ENCODE measurements around the gene TIMM9. TPM values are rescaled to one million over a fixed set of nuclear protein-coding genes. Genes with fewer than 3 reads are reported as not detected.

TIMM9 gene
- polyA plus RNA-seq, 1 of the 3 experiments (the other 2 are of a cell fraction), result 17.9 TPM

DNA sequence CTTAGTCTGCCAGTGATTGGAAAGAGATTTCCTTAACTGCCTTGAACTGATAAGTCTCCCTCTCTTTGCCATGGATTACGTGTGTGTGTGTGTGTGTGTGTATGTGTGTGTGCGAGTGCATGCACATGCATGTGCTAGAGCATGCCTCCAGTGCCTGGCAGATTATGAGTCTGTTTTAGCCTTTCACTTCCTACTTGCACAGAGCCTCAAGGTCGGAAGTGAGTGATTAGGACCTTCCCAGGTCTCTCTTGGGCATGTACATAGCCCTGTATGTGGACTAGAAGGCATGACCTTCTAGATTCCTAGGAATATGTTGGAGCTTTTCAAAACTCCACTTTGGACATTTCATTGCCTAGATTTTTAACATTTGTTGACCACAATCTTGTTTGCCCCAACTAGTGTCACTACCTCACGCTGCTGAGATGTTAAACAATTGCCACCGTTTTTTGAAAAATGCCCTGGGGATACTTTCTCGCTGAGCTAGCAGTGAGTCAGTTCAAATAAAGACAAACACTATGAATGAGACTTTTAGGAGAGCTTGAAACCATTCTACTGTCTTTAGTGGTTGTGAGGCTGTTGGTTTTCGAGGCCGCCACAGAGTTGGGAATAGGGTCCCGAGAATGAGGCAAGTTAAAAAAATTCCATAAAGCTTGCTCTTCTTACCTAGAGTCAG lies 28.4 kb upstream of the TIMM9 start:
- Histone ChIP-seq H3F3A (replicated peaks; ENCODE audit: insufficient read depth) (peaks cover 3% of the 10 kb centered on the region), H3K4me2 (no peak overlapping the region), H3K4me1 (ENCODE audit: control insufficient read depth in 1 of 2, insufficient read depth in 2 of 2, low read depth in 1 of 2, low read length in 1 of 2) (no peaks in the 10 kb centered on the region), H3K9ac (no peak overlapping the region), H3K27me3 (ENCODE audit: insufficient read depth) (no peaks in the 10 kb centered on the region), H2AFZ (ENCODE audit: low read depth) (no peak overlapping the region), H3K27ac (ENCODE audit: low read depth in 2 of 2, low read length in 1 of 2) (no peak overlapping the region), H3K4me3 (ENCODE audit: low read depth in 2 of 2, low read length in 1 of 2) (no peak overlapping the region), H4K20me1 (ENCODE audit: insufficient read depth) (no peaks in the 10 kb centered on the region), H3K79me2 (ENCODE audit: insufficient read depth) (no peaks in the 10 kb centered on the region), H3K9me2 (no peaks in the 10 kb centered on the region), H3K36me3 (replicated peaks in 1 of 2; ENCODE audit: control insufficient read depth in 1 of 2, insufficient read depth in 2 of 2, low read length in 1 of 2) (peaks cover 51 to 55% of the 10 kb centered on the region in 2 experiments), H3K9me3 (no peaks in the 10 kb centered on the region)
- TF ChIP-seq YY1 (IDR thresholded peaks at IDR 0.05; ENCODE audit: low read depth) (no peak), TAF1 (IDR thresholded peaks at IDR 0.05; ENCODE audit: borderline replicate concordance, low read depth, low read length) (no peak), NFIC (IDR thresholded peaks at IDR 0.05; ENCODE audit: borderline replicate concordance) (no peak), RXRA (IDR thresholded peaks at IDR 0.05; ENCODE audit: borderline replicate concordance, low read depth) (no peak), GABPA (IDR thresholded peaks at IDR 0.05; ENCODE audit: low read depth) (no peak), CHD2 (IDR thresholded peaks at IDR 0.05; ENCODE audit: low read length, partially characterized antibody) (no peak), MXI1 (IDR thresholded peaks at IDR 0.05; ENCODE audit: low read depth, low read length) (no peak), RAD21 (IDR thresholded peaks at IDR 0.05; ENCODE audit: low read length) (no peak)
- TF ChIP-seq, protein P1, sequence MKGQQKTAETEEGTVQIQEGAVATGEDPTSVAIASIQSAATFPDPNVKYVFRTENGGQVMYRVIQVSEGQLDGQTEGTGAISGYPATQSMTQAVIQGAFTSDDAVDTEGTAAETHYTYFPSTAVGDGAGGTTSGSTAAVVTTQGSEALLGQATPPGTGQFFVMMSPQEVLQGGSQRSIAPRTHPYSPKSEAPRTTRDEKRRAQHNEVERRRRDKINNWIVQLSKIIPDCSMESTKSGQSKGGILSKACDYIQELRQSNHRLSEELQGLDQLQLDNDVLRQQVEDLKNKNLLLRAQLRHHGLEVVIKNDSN (IDR thresholded peaks at IDR 0.05; ENCODE audit: borderline replicate concordance, low read depth), result no peak
- TF ChIP-seq, protein P2, sequence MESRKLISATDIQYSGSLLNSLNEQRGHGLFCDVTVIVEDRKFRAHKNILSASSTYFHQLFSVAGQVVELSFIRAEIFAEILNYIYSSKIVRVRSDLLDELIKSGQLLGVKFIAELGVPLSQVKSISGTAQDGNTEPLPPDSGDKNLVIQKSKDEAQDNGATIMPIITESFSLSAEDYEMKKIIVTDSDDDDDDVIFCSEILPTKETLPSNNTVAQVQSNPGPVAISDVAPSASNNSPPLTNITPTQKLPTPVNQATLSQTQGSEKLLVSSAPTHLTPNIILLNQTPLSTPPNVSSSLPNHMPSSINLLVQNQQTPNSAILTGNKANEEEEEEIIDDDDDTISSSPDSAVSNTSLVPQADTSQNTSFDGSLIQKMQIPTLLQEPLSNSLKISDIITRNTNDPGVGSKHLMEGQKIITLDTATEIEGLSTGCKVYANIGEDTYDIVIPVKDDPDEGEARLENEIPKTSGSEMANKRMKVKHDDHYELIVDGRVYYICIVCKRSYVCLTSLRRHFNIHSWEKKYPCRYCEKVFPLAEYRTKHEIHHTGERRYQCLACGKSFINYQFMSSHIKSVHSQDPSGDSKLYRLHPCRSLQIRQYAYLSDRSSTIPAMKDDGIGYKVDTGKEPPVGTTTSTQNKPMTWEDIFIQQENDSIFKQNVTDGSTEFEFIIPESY (IDR thresholded peaks at IDR 0.05; ENCODE audit: borderline replicate concordance, low read depth), result no peak
- WGBS (ENCODE audit: low lambda C conversion rate), result 76% methylated on average over 9 of the region's 9 CpGs
- ChIA-PET CTCF (interaction anchor here (1.1 to 1.4 kb wide), 2 partner anchors 12 to 45 kb away, joined by 3 to 5 read pairs; no protein-coding TSS in a partner anchor), POLR2A (no interaction called here)
- DNase-seq, result no peak

DNA sequence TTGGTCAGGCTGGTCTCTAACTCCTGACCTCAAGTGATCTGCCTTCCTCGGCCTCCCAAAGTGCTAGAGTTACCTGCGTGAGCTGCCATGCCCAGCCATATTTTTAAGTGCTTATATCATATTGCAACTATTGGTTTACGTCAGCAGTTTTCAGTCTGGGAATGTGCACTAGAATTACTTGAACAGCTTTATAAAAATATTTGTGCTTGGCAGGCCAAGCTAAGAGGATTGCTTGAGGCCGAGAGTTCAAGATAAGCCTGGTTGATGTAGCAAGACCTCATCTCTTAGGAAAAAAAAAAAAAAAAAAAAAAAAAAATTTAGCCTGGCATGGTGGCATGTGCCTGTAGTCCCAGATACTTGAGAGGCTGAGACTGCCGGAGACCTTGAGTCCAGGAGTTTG lies 17.3 kb upstream of the TIMM9 start:
- Histone ChIP-seq H3K27ac (ENCODE audit: low read depth in 2 of 2, low read length in 1 of 2) (no peak overlapping the region), H3K9ac (no peak overlapping the region), H3K4me1 (ENCODE audit: control insufficient read depth in 1 of 2, insufficient read depth in 2 of 2, low read depth in 1 of 2, low read length in 1 of 2) (no peaks in the 10 kb centered on the region), H2AFZ (ENCODE audit: low read depth) (no peak overlapping the region), H3K9me3 (no peaks in the 10 kb centered on the region), H4K20me1 (ENCODE audit: insufficient read depth) (no peaks in the 10 kb centered on the region), H3K27me3 (ENCODE audit: insufficient read depth) (no peaks in the 10 kb centered on the region), H3K9me2 (no peaks in the 10 kb centered on the region), H3K79me2 (ENCODE audit: insufficient read depth) (0 out of 2 replicates have a peak, but pooled peaks cover 4% of the 10 kb centered on the region), H3F3A (replicated peaks; ENCODE audit: insufficient read depth) (peaks cover 3% of the 10 kb centered on the region), H3K4me3 (ENCODE audit: low read depth in 2 of 2, low read length in 1 of 2) (no peak overlapping the region), H3K4me2 (no peak overlapping the region), H3K36me3 (replicated peaks in 1 of 2; ENCODE audit: control insufficient read depth in 1 of 2, insufficient read depth in 2 of 2, low read length in 1 of 2) (peaks cover 20 to 52% of the 10 kb centered on the region in 2 experiments)
- ChIA-PET CTCF (interaction anchor here (0.9 to 1.8 kb wide), 2 partner anchors 12 to 50 kb away, joined by 3 to 5 read pairs; partner anchors contain the start of gene TOMM20L), POLR2A (no interaction called here)
- TF ChIP-seq FOSL2 (IDR thresholded peaks at IDR 0.05; ENCODE audit: borderline replicate concordance, low read depth), result no peak
- 96% methylated on average over 5 of the region's 5 CpGs for WGBS (ENCODE audit: low lambda C conversion rate)
- no peak for DNase-seq
